RWPE1 (cell line): ENCODE data around the gene TULP1.

Experiments used
- CTCF ChIA-PET: fragments of 350-600 bp; sonication (Branson Sonifier 250); formaldehyde crosslinking; extraction: SDS; loops from one replicate; lab custom pipeline; 2021; lab: Yijun Ruan, JAX
- POLR2A ChIA-PET: fragments of 400-600 bp; formaldehyde crosslinking; extraction: SDS; loops from one replicate; lab custom pipeline; 2020; ENCODE audit warnings: antibody characterized with exemption; ENCODE audit not compliant: low non-redundant PET; lab: Yijun Ruan, JAX
- DNase-seq: peaks from one replicate; pipeline ENCODE4 v3.0.0; 2012; ENCODE audit warnings: low spot score
- H3K27ac ChIP-seq: fragments of 450-650 bp; 2 replicates; pipeline ENCODE4 v1.5.1; 2017
- CTCF ChIP-seq: fragments of 450-650 bp; conservative IDR thresholded peaks from 2 replicates; pipeline ENCODE4 v1.5.1; 2017; ENCODE audit warnings: low read depth, mild to moderate bottlenecking

TULP1 gene

DNA sequence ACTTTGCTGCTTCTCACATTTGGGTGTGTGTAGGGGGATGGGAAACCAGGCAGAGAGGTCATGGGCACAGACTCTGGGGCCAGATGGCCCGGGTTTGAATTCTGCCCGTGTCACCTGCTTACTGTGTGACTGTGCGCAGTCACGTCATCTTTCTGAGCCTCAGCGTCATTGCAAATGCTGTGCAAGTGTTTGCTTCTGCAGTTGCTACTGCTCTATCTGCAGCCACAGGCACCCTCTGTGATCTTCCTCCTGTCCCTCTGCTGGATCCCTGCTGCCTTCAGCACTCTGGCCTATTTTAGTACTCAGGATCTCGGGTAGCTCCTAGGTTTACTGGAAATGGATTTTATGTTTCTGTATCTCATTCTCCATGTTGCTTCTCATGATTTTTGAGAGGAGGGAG is 40.6 kb upstream of the TULP1 start:
- no peak overlapping the region for H3K27ac ChIP-seq
- TF ChIP-seq CTCF, result no peak
- ChIA-PET CTCF (interaction anchor here (1.0 kb wide), 1 partner anchor 18 kb away, joined by 3 read pairs; no protein-coding TSS in a partner anchor), POLR2A (no interaction called here)
- DNase-seq, result no peak

DNA sequence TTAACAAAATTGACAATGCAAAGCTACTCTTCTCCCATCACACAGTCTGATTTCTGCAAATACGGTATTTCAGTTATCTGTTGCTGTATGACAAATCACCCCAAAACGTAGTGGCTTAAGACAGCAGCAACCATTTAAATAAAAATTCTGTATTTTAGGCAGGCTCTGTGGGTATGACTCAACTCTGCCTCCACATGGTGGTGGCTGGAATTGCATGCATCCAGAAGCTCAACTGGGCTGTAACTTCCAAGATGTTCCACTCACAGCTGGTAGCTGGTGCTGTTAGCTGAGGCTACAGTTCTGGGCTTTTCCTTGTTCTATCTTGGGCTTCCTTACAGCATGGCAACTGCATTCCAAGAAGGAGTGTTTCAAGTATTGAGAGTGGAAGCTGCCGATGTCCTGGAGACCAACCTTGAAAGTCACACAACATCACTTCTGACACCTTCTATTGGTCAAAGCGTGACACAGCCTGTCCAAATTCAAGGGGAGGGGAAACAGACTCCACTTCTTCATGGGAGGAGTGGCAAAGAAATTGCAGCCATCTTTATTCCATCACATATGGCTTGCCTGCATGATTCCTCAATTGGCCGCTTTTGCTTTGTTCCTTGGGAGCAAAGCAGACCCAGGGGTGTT is 39.7 kb upstream of the TULP1 start:
- ChIA-PET POLR2A (no interaction called here), CTCF (interaction anchor here (0.5 to 1.0 kb wide), 6 partner anchors 17 to 406 kb away, joined by 3 to 4 read pairs (median 3); no protein-coding TSS in a partner anchor)
- no peak for DNase-seq
- TF ChIP-seq CTCF, result peak; percentile 56
- H3K27ac ChIP-seq, result no peak overlapping the region

DNA sequence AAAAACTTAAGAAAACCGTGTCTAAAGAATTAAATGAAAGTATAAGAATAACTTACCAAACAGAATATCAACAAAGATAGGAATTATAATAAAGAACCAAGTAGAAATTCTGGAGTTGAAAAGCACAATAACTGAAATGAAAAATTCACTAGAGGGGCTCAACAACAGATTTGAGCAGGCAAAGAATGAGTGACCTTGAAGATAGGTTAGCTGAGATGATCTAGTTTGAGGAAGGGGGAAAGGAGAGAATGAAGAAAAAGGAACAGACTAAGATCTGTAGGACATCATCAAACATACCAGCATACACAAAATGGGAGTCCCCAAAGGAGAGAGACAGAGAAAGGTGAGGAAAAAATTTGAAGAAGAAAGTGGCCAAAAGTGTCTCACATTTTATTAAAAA is 37.7 kb upstream of the TULP1 start:
- DNase-seq, result no peak
- no peak for TF ChIP-seq CTCF
- H3K27ac ChIP-seq, result no peak overlapping the region
- ChIA-PET CTCF (interaction anchor here (0.6 kb wide), 1 partner anchor 1318 kb away, joined by 3 read pairs; no protein-coding TSS in a partner anchor), POLR2A (no interaction called here)

GRCh38 chr6:35547676-35548075 is 35.0 kb upstream of the TULP1 start:
- no peak for TF ChIP-seq CTCF
- ChIA-PET POLR2A (no interaction called here), CTCF (interaction anchor here (0.6 kb wide), 1 partner anchor 250 kb away, joined by 3 read pairs; the partner anchor contains the start of gene DEF6)

DNA sequence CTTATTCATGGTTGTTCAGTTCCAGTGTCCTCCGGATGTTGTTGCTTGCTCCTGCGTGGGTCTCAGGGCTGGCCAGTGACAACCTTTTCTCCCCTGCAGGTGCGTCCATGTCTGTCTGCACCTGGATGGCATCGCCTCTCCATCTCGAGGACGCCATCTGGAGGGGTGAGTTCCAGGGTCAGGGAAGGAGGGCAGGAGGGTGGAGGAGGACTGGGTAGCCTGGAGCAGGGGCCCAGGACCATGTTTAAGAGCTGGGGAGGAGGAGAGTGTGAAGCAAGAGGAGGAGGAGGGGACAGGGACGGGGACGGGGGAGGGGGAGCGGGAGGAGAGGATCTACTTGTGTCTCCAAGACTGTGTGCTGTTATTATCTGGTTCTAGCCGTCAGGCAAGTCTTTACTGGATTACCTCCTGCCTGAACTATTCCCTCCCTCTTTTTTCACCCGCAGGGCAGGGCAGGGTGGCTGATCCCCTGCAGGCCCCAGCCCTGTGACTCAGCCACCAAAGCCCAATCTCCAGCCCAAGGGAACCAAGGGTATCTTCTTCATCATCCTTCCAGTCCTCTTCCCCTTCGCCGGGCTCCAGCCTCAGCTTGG is 32.2 kb upstream of the TULP1 start:
- ChIA-PET POLR2A (no interaction called here), CTCF (no interaction called here)
- peak overlapping the region; percentile 53 for H3K27ac ChIP-seq
- no peak for TF ChIP-seq CTCF
- DNase-seq, result peak; percentile 57

More at GRCh38 chr6:35547676-35548075, 35.0 kb upstream of the TULP1 start:
- DNase-seq, result no peak
- H3K27ac ChIP-seq, result no peak overlapping the region

GRCh38 chr6:35543459-35544193 is 30.9 kb upstream of the TULP1 start:
- no peak for TF ChIP-seq CTCF
- CTCF ChIA-PET, result interaction anchor here (0.6 kb wide), 1 partner anchor 193 kb away, joined by 3 read pairs; no protein-coding TSS in a partner anchor
- DNase-seq, result no peak
- POLR2A ChIA-PET, result no interaction called here
- no peak overlapping the region for H3K27ac ChIP-seq
